Effector memory CD8-positive, alpha-beta T cell (primary cell): ENCODE data around the gene REM2.
"Not testable (repeated sequence)": the region's sequence is repeated elsewhere in the genome, so short reads cannot be mapped to it uniquely, and the experiment has no call there.

Experiments used
- ATAC-seq: fragments of 150-1000 bp; cut with Tn5 transposase; replicated peaks from 2 replicates; pipeline ENCODE4 v1.10.0; 2021; ENCODE audit warnings: mild to moderate bottlenecking, moderate library complexity
- DNase-seq, 3 experiments: peaks; one replicate each; pipeline ENCODE4 v3.0.0; 2021
- H3K27ac Mint-ChIP-seq, 2 donors: one replicate each; pipeline ENCODE4 v1.8.0; 2022; ENCODE audit warnings: mild to moderate bottlenecking in 2 of 2, mixed read lengths in 2 of 2, moderate library complexity in 2 of 2
- H3K27me3 Mint-ChIP-seq, 2 donors: one replicate each; pipeline ENCODE4 v1.8.0; 2022; ENCODE audit warnings: mixed read lengths in 2 of 2
- H3K36me3 Mint-ChIP-seq: one replicate; pipeline ENCODE4 v1.8.0; 2022; ENCODE audit warnings: mild to moderate bottlenecking, moderate library complexity, mixed read lengths; ENCODE audit not compliant: insufficient read depth
- H3K4me1 Mint-ChIP-seq, 2 donors: one replicate each; pipeline ENCODE4 v1.8.0; 2022; ENCODE audit warnings: low read depth in 2 of 2, mixed read lengths in 2 of 2
- H3K4me3 Mint-ChIP-seq, 2 donors: one replicate each; pipeline ENCODE4 v1.8.0; 2022; ENCODE audit warnings: mild to moderate bottlenecking in 2 of 2, mixed read lengths in 2 of 2, moderate library complexity in 2 of 2
- H3K9me3 Mint-ChIP-seq, 2 donors: one replicate each; pipeline ENCODE4 v1.8.0; 2022; ENCODE audit warnings: mixed read lengths in 2 of 2

REM2 gene

DNA sequence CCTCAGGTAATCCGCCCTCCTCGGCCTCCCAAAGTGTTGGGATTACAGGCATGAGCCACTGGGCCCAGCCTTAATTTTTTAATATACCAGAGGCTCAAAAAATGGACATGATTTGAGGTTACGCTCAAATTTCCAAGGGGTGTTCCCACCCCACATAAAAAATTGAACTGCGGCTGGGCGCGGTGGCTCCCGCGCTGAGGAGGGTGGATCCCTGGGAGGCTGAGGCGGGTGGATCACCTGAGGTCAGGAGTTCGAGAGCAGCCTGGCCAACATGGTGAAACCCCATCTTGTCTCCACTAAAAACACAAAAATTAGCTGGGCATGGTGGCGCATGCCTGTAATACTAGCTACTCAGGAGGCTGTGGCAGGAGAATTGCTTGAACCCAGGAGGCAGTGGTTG lies 28.7 kb upstream of the REM2 start:
- H3K27me3 Mint-ChIP-seq = peaks cover 10 to 28% of the 10 kb centered on the region in 2 donors
- not testable (repeated sequence) for H3K4me3 Mint-ChIP-seq, H3K9me3 Mint-ChIP-seq, ATAC-seq, DNase-seq, H3K27ac Mint-ChIP-seq
- H3K36me3 Mint-ChIP-seq = peaks cover 18% of the 10 kb centered on the region
- H3K4me1 Mint-ChIP-seq = peaks cover 15 to 17% of the 10 kb centered on the region in 2 donors

DNA sequence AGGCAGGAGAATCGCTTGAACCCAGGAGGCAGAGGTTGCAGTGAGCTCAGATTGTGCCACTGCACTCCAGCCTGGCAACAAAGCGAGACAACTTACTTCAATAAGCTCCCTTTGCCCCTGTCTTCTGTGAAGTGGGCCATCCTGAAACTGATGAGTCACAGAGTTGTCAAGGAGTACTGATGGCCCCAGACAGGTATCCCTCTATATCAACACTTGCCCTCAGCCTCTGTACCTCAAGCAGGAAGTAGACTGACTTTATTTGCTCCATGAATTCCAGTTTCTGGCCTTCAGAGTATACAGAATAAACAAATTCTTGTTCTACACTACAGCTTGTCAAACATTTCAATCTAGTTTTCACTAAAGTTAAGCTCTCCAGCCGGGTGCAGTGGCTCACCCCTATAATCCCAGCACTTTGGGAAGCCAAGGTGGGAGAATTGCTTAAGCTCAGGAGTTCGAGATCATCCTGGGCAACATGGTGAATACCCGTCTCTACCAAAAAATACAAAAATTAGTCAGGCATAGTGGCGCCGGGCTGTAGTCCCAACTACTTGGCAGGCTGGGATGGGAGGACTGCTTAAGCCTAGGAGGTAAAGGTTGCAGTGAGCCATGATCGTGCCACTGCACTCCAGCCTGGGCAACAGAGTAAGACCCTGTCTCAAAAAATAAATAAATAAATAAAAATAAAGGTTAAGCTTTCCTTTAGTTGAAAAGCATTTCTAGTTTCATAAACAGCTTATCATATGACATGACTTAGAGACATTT lies 27.9 kb upstream of the REM2 start:
- Mint-ChIP-seq H3K27me3 (peaks cover 10 to 22% of the 10 kb centered on the region in 2 donors), H3K27ac (no peak overlapping the region), H3K4me3 (no peak overlapping the region), H3K4me1 (peaks cover 15 to 17% of the 10 kb centered on the region in 2 donors), H3K36me3 (peaks cover 18% of the 10 kb centered on the region), H3K9me3 (no peaks in the 10 kb centered on the region)
- no peak for DNase-seq
- no peak for ATAC-seq

DNA sequence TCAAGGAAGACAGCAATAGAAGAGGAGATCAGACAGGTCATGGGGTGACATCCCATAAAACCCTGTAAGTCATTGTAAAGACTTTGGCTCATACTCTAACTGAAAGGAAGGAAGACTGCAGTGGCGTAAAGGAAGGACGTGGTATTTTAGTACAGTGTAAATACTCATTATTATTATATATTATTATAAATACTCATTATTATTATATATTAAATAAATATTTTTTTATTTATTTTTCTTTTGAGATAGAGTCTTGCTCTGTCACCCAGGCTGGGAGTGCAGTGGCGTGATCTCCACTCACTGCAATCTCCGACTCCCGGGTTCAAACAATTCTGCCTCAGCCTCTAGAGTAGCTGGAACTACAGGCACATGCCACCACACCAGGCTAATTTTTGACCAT lies 26.6 kb upstream of the REM2 start:
- DNase-seq (no peak), ATAC-seq (no peak)
- Mint-ChIP-seq H3K27ac (no peak overlapping the region), H3K27me3 (peaks cover 13 to 30% of the 10 kb centered on the region in 2 donors), H3K4me1 (peaks cover 15 to 17% of the 10 kb centered on the region in 2 donors), H3K36me3 (peaks cover 24% of the 10 kb centered on the region), H3K4me3 (no peak overlapping the region), H3K9me3 (no peaks in the 10 kb centered on the region)

DNA sequence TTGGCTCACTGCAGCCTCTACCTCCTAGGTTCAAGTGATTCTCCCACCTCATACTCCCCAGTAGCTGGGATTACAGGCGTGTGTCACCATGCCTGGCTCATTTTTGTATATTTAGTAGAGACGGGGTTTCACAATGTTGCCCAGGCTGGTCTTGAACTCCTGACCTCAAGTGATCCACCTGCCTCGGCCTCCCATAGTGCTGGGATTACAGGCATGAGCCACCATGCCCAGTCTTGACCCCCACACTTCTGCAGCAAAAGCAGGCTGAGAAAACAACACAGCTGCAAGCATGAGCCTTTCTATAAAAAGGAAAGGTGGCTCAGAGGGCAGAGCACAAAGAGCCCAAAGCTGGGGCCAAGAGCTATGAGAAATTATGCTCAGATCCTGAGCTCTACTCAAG lies 22.6 kb upstream of the REM2 start:
- ATAC-seq, H3K27ac Mint-ChIP-seq, DNase-seq, H3K9me3 Mint-ChIP-seq, H3K4me3 Mint-ChIP-seq: not testable (repeated sequence)
- Mint-ChIP-seq H3K27me3 (peaks cover 20 to 31% of the 10 kb centered on the region in 2 donors), H3K36me3 (peaks cover 21% of the 10 kb centered on the region), H3K4me1 (peaks cover 11 to 12% of the 10 kb centered on the region in 2 donors)

DNA sequence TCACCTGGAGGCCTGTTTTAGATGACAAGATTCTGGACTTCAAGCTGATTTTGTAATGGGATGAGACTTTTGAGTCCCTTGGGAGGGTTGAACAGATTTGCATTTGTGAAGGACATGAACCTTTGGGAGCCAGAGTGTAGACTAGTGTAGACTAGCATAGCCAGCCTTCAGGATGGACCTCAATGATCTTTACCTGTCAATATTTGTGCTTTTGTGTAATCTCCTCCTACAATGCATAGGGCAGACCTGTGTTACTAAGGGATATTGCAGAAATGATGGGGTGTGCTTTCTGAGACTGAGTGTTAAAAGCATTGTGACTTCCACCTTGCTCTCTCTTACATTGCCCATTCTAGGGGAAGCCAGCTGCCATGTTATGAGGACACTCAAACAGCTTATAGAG lies 21.4 kb upstream of the REM2 start:
- peaks cover 10 to 18% of the 10 kb centered on the region in 2 donors for H3K27me3 Mint-ChIP-seq
- no peak for DNase-seq
- no peak overlapping the region for H3K4me3 Mint-ChIP-seq
- no peak for ATAC-seq
- peaks cover 11 to 14% of the 10 kb centered on the region in 2 donors for H3K4me1 Mint-ChIP-seq
- H3K9me3 Mint-ChIP-seq = no peaks in the 10 kb centered on the region
- peaks cover 20% of the 10 kb centered on the region for H3K36me3 Mint-ChIP-seq
- no peak overlapping the region for H3K27ac Mint-ChIP-seq

DNA sequence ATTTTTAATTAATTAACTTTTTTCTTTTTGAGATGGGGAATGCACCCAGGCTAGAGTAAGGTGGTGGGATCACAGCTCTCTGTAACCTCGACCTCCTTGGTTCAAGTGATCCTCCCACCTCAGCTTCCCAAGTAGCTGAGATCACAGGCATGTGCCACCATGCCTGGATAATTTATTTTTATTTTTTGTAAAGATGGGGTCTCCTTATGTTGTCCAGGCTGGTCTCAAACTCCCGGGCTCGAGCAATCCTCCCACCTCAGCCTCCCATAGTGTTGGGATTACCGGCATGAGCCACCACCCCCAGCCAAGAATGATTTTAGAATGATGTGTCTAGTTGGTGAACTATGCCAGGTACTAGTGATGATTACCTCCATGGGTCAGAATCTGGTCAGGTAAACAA lies 18.0 kb upstream of the REM2 start:
- Mint-ChIP-seq H3K4me1 (peaks cover 3% of the 10 kb centered on the region in 2 donors), H3K36me3 (peaks cover 8% of the 10 kb centered on the region), H3K27me3 (peaks cover 10 to 17% of the 10 kb centered on the region in 2 donors), H3K9me3 (no peaks in the 10 kb centered on the region), H3K27ac (no peak overlapping the region), H3K4me3 (no peak overlapping the region)
- ATAC-seq (no peak), DNase-seq (no peak)

DNA sequence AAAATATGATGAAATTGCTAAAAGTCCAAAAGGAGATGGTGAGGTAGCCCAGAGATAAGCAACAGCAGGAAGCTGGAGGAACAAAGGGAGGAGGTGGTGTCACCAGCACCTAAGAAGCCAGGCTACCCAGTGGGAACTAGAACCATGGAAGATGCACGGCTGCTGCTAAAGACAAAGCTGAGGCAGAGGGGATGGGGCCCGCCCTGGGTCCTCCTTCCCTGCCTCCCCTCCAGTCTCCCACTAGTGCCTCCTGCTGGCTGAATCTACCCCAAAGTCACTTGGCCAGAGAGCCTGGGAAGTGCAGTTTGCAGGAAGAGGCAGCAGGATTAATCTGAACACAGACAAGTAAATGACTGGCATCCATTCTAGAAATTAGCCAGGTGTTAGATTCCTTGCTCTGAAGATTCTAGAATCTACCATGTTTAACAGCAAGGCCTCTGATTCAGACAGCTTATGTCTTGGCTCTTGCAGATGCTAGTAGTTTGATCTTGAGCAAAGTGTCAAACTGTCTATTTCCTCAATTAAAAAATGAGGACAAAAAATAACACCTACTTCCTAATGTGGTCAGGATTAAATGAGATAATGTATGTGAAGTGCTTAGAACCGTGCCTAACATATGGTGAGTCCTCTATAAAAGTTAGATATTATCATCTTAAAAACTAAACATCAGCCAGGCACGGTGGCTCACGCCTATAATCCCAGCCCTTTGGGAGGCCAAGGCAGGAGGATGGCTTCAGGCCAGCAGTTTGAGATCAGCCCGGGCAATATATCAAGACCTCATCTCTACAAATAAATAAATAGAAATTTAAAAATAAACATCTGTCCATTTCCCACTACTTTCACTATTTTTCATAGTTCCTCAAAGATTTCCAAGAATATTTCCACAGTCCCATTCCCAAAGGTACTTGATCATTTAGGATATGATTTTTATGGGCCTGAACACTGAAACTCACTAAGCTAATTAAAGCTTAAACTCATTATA lies 17.3 kb upstream of the REM2 start:
- H3K36me3 Mint-ChIP-seq = peaks cover 7% of the 10 kb centered on the region
- ATAC-seq (no peak), DNase-seq (no peak)
- H3K9me3 Mint-ChIP-seq = no peaks in the 10 kb centered on the region
- H3K4me1 Mint-ChIP-seq = peaks cover 3 to 8% of the 10 kb centered on the region in 2 donors
- H3K4me3 Mint-ChIP-seq = no peak overlapping the region
- no peak overlapping the region for H3K27ac Mint-ChIP-seq
- peaks cover 10 to 16% of the 10 kb centered on the region in 2 donors for H3K27me3 Mint-ChIP-seq

DNA sequence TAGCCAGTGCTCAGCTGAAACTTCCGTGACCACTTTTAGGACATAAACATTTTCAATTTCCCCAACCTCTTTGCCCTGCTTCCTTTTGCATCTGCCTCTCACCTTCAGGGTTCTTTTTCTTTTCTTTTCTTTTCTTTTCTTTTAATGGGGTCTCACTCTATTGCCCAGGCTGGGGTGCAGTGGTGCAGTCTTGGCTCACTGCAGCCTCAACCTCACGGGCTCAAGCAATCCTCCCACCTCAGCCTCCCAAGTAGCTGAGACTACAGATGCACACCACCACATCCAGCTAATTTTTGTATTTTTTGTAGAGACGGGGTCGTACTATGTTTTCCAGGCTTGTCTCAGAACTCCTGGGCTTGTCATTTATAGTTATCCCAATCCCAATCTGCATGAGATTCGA lies 16.1 kb upstream of the REM2 start:
- DNase-seq = no peak
- H3K9me3 Mint-ChIP-seq = no peaks in the 10 kb centered on the region

DNA sequence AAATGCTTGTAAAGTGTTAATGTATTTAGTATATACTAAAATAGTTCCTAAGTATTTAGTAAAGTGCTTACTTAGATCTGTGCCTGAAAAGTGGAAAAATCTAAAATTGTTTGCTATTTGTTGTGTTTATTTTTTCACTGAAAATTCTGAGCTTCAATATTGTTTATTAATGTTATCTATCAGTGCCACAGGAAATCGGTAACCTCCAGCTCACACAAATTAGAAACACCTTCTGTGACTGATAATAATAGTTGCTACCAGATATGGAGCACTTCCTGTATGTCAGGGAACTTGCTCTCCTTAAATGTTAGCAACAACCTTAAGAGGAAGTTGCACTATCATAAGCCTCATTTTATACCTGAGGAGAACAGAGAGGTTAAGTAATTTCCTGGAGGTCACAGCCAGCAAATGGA lies 12.2 kb upstream of the REM2 start:
- H3K9me3 Mint-ChIP-seq = no peaks in the 10 kb centered on the region
- ATAC-seq = peak; percentile 58

More for the DNA sequence above, 16.1 kb upstream of the REM2 start:
- no peak overlapping the region for H3K4me3 Mint-ChIP-seq
- peaks cover 6 to 13% of the 10 kb centered on the region in 2 donors for H3K4me1 Mint-ChIP-seq
- H3K36me3 Mint-ChIP-seq = peaks cover 8% of the 10 kb centered on the region
- peaks cover 3 to 4% of the 10 kb centered on the region in 2 donors for H3K27me3 Mint-ChIP-seq
- ATAC-seq = no peak
- H3K27ac Mint-ChIP-seq = peak overlapping the region in 1 of 2 donors; percentile 45

DNA sequence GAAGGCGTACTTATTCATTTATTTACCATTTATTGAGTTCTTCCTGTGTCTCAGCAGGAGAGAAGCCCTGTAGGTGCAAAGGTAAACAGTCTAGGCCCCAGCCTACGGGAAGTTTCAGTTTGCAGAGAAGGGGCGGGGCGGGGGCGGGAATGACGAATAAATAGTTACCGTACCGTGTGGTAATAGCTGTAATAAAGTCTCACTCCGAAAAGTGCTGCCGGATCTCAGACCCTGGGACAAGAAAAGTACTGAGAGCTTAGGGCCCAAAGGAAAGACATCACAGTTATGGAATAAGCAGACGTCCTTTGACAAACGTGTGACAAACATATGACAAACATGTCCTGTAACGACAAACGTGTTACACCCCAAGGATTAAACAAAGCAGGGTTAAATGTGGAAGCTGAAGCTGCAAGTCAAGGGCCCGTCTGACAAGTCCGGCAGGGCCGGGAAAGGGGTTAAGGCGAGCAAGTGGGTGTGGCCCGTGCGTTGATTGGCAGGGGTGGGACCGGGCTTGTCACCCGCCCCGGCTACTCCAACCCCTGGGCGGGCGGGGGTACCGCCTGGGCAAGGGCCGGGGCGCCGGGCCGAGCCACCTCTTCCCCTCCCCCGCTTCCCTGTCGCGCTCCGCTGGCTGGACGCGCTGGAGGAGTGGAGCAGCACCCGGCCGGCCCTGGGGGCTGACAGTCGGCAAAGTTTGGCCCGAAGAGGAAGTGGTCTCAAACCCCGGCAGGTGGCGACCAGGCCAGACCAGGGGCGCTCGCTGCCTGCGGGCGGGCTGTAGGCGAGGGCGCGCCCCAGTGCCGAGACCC lies 11.6 kb upstream of the REM2 start, which contains the start of gene LRP10:
Gene LRP10, plus strand, starts transcription at position 517 of the 809 bp plus-strand sequence. CDS start 564 bp downstream, outside the sequence.
- Mint-ChIP-seq H3K4me1 (peaks cover 26 to 30% of the 10 kb centered on the region in 2 donors), H3K27me3 (no peaks in the 10 kb centered on the region), H3K36me3 (peaks cover 36% of the 10 kb centered on the region), H3K9me3 (no peaks in the 10 kb centered on the region), H3K27ac (peak within 1 kb of the TSS; percentile 92 to 95), H3K4me3 (peak within 1 kb of the TSS; percentile 89 to 91)
- ATAC-seq (peak; percentile 81), DNase-seq (peak; percentile 60 to 69 (median 67))

More for the DNA sequence above, 12.2 kb upstream of the REM2 start:
- DNase-seq = no peak
- Mint-ChIP-seq H3K4me3 (peak overlapping the region; percentile 89 to 91), H3K4me1 (peaks cover 22 to 26% of the 10 kb centered on the region in 2 donors), H3K36me3 (peaks cover 34% of the 10 kb centered on the region), H3K27me3 (no peaks in the 10 kb centered on the region), H3K27ac (peak overlapping the region; percentile 92 to 95)

DNA sequence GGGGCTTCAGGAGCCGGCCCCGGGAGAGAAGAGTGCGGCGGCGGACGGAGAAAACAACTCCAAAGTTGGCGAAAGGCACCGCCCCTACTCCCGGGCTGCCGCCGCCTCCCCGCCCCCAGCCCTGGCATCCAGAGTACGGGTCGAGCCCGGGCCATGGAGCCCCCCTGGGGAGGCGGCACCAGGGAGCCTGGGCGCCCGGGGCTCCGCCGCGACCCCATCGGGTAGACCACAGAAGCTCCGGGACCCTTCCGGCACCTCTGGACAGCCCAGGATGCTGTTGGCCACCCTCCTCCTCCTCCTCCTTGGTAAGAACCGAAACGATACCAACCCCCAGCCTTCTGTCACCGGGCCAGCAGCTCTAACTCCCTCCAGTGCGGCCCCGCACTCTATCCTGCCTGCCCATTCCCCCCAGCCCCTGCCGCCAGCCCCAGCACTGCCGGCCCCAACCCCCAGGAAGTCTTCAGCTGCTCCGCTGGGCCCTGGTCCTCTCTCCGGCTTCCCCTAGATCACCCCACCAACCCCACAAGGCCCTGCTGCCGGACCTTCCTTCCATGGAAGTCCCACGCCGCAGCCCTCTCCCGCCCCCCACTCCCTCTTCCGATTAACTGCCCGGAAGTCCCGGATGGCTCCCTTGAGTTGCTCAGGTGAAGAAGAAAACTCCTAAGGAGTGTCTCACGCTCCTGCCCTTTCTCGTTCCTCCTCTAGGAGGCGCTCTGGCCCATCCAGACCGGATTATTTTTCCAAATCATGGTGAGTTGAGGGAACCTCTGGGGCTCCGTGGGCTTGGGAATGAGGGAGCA lies 10.8 kb upstream of the REM2 start:
- ATAC-seq (peak; percentile 28), DNase-seq (peak; percentile 60 to 68 (median 62))
- Mint-ChIP-seq H3K27ac (peak overlapping the region; percentile 92 to 95), H3K27me3 (no peaks in the 10 kb centered on the region), H3K4me1 (peaks cover 26 to 31% of the 10 kb centered on the region in 2 donors), H3K36me3 (peaks cover 40% of the 10 kb centered on the region), H3K9me3 (no peaks in the 10 kb centered on the region), H3K4me3 (peak overlapping the region; percentile 89 to 91)
